ENCODE results near the gene OR14K1.

DNA sequence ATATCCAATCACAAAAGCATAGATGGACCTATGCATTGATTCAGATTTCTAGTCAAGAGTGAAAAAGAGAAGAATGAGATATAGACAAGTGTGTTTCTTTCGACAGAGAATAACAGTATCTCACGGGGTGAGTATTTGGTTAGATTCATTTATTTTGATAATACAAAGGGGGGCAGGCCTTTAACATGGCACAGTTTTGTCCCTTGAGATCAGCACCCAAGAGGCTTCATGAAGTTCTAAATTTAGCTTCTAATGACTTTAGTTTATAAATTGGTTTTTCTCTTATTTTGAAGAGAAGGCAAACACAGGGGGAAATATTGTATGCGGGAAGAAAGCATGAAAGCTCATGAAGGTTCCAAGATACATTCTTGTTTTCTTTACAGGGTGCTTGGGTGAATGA lies 22.0 kb downstream of the OR14K1 start, which contains the start of gene OR1C1:
- no peak for TF ChIP-seq RAD21 (IDR thresholded peaks at IDR 0.05; ENCODE audit: low read depth)
- TF ChIP-seq YY1 (IDR thresholded peaks at IDR 0.05; ENCODE audit: low read depth) = no peak
- TF ChIP-seq, protein P1, sequence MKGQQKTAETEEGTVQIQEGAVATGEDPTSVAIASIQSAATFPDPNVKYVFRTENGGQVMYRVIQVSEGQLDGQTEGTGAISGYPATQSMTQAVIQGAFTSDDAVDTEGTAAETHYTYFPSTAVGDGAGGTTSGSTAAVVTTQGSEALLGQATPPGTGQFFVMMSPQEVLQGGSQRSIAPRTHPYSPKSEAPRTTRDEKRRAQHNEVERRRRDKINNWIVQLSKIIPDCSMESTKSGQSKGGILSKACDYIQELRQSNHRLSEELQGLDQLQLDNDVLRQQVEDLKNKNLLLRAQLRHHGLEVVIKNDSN (IDR thresholded peaks at IDR 0.05) = no peak
- no peak for TF ChIP-seq TAF1 (IDR thresholded peaks at IDR 0.05; ENCODE audit: low read depth)
- TF ChIP-seq, protein P2, sequence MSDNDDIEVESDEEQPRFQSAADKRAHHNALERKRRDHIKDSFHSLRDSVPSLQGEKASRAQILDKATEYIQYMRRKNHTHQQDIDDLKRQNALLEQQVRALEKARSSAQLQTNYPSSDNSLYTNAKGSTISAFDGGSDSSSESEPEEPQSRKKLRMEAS (IDR thresholded peaks at IDR 0.05) = no peak
- TF ChIP-seq EP300 (IDR thresholded peaks at IDR 0.05; ENCODE audit: borderline replicate concordance) = no peak
- no peak for TF ChIP-seq ZBTB7A (IDR thresholded peaks at IDR 0.05; ENCODE audit: low read depth)
- TF ChIP-seq, protein P3, sequence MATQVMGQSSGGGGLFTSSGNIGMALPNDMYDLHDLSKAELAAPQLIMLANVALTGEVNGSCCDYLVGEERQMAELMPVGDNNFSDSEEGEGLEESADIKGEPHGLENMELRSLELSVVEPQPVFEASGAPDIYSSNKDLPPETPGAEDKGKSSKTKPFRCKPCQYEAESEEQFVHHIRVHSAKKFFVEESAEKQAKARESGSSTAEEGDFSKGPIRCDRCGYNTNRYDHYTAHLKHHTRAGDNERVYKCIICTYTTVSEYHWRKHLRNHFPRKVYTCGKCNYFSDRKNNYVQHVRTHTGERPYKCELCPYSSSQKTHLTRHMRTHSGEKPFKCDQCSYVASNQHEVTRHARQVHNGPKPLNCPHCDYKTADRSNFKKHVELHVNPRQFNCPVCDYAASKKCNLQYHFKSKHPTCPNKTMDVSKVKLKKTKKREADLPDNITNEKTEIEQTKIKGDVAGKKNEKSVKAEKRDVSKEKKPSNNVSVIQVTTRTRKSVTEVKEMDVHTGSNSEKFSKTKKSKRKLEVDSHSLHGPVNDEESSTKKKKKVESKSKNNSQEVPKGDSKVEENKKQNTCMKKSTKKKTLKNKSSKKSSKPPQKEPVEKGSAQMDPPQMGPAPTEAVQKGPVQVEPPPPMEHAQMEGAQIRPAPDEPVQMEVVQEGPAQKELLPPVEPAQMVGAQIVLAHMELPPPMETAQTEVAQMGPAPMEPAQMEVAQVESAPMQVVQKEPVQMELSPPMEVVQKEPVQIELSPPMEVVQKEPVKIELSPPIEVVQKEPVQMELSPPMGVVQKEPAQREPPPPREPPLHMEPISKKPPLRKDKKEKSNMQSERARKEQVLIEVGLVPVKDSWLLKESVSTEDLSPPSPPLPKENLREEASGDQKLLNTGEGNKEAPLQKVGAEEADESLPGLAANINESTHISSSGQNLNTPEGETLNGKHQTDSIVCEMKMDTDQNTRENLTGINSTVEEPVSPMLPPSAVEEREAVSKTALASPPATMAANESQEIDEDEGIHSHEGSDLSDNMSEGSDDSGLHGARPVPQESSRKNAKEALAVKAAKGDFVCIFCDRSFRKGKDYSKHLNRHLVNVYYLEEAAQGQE (IDR thresholded peaks at IDR 0.05; ENCODE audit: low read depth) = no peak
- TF ChIP-seq TCF12 (IDR thresholded peaks at IDR 0.05; ENCODE audit: low read depth) = no peak
- TF ChIP-seq CEBPB (IDR thresholded peaks at IDR 0.05) = no peak

All from Ishikawa (cell line).